Right lung (tissue), 10 donors: Measurements from ENCODE around the gene NOD1. TPM values are rescaled to one million over a fixed set of nuclear protein-coding genes. Genes with fewer than 3 reads are reported as not detected.
"Not testable (repeated sequence)": the region's sequence is repeated elsewhere in the genome, so short reads cannot be mapped to it uniquely, and the experiment has no call there.

Source experiments
- DNase-seq, 2 donors: peaks; one replicate each; pipeline ENCODE4 v3.0.0-alpha.2; 2013
- long read RNA-seq, 8 donors: transcript quantifications; one replicate each; lab custom pipeline, GENCODE V29; 2026
- polyA plus RNA-seq, 5 donors: library from polyadenylated mRNA; unstranded; fragments of 120-200 nt; gene quantifications; one replicate each; pipeline versions ENCODE4 v1.2.1 to v1.2.3, GENCODE V29; 2013; ENCODE audit warnings: inconsistent platforms in 1 of 5, low replicate concordance in 1 of 5; ENCODE audit not compliant: insufficient read length in 5 of 5, insufficient read depth in 1 of 5

NOD1 gene
- 10 to 100 TPM; 20.4 to 26.4 (median 23.6) TPM for polyA plus RNA-seq
- long read RNA-seq, donor 1, full-length matches to known transcripts: 4 of 10 reads
- long read RNA-seq, donor 1, partial matches to known transcripts: 6 of 10 reads
- long read RNA-seq, donor 1, other reads (novel, unspliced or antisense): 0 of 10 reads
- long read RNA-seq, donor 2: 0 reads
- long read RNA-seq, donor 3, partial matches to known transcripts: 0 of 3 reads
- long read RNA-seq, donor 3, other reads (novel, unspliced or antisense): 0 of 3 reads
- long read RNA-seq, donor 4, partial matches to known transcripts: 0 of 1 reads
- long read RNA-seq, donor 4, other reads (novel, unspliced or antisense): 0 of 1 reads
- long read RNA-seq, donor 5: 0 reads
- long read RNA-seq, donor 6, partial matches to known transcripts: 0 of 3 reads
- long read RNA-seq, donor 6, other reads (novel, unspliced or antisense): 0 of 3 reads
- long read RNA-seq, donor 7: 0 reads
- long read RNA-seq, donor 8: 0 reads

GRCh38 chr7:30478349-30479201, at the start of gene NOD1:
NOD1 (minus strand) TSS chr7:30478784; CDS start chr7:30456921, 21,863 bp downstream.
- DNase-seq: peak; percentile 74 to 82

GRCh38 chr7:30527297-30527696, 48.7 kb upstream of the NOD1 start:
- not testable (repeated sequence) for DNase-seq

DNA sequence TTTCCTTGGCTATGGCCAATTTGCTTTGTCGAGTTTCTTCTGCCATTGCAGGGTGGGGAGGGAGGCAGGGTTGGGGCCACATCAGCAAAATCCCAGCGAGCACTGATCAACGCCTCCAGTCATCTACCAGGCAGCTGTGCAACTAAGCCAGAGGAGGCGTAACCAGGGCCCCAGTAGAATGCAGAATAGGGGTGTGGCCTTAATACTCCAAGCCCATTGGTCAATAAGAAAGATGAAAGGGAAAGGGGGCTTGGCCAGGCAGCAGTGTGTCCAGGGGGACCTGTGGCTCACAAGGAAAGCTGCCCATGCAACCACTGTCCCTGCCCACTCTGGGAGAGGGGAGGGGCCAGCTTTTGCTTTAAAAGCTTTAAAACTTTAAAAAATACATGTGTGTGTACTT, 47.6 kb upstream of the NOD1 start:
- no peak for DNase-seq

DNA sequence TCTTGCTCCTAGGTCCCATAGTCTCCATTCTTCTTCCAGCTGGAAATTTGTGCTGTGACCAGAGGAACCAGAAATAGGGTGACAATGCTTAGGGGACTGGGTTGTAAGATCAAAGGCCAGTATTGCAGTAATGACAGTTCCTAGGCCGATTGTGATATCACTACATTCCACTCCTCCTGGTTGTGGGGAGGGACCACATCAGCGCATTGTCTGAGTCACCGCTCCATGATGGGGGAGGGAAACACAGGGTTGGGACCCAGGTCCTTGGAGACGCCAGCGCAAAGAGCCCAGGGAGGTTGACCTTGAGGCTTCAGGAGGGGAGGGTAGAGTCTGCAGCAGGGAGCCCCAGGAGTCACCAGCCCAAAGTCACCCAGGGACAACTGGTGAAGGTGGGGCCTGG, 46.8 kb upstream of the NOD1 start:
- DNase-seq: no peak

- no peak for DNase-seq
These were observed 46.0 kb upstream of the NOD1 start for GRCh38 chr7:30524545-30524944.

DNA sequence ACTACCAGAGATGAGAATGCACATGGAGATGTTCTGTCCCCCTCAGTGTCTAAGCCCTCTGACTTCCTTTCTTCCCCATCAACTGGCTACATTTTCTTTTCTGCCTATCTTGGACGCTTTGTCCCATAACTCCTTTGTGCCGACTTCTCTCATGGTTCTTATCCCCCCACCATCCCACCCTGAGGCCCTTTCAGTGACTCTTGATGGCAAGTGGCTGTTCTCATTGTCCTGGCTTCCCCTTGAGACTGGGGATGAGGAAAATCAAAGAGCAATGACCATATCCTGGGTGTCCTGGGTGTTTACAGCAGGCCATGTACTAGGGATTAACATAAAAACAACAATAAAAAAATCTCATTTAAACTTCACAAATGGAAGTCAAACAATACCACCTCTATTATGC, 44.9 kb upstream of the NOD1 start:
- no peak for DNase-seq

- DNase-seq: no peak
These were observed 43.6 kb upstream of the NOD1 start for GRCh38 chr7:30522159-30522558.

- DNase-seq: no peak
These were observed 42.9 kb upstream of the NOD1 start for GRCh38 chr7:30521532-30521931.

DNA sequence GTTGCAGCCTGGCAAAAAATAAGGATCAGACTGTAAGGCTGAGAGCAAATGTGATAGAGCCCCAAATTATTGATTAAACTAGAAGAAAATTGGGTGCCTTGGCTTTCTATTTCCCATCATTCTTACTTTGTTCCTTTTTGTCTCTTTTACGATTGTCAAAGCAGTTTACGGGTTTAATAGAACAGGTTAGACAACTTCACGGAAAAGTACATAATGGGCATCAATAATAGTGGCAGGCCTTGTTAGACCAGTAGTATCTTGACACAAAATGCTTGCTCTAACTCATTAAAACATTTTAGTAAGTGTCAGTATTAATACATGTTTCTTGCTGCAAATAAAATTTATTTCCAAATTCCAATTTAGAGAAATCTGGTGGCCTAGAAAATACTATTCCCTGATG, 40.5 kb upstream of the NOD1 start:
- no peak for DNase-seq

DNA sequence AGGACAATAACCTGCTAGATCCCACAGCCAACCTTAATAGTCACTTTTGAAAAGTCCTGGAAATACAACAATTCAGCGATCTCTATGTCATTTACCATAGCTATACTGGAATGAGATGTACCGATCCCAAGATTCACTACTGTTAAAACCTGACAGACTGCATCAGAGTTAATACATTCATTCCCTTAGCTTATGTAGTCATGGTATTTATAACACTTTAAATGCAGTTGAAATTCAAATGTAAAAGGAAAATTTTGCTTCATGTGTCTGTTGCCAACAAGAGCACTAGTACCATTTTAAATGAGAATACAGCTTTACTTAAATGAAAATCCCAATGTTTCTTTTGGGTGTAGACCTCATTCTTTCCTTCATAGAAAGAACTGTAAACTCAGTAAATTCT, 37.2 kb upstream of the NOD1 start:
- no peak for DNase-seq

DNA sequence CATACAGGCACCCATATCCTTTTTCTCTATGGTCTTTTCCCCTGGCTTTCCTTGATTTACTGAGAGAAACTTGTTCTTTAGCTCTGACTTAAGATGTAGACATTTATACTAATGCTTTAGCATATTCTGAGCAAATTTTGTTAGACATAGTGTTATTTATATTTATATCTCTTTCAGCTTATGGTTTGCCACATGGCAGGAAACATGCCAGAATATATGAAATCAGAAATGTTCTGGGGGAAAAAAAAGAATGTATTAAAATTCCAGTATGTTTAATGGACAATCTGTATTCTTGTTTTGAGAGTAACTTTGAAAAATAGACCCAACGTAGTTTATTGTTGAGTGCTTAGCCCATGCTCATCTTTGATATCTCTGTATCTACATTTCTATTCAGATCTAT, 36.2 kb upstream of the NOD1 start:
- DNase-seq: no peak

DNA sequence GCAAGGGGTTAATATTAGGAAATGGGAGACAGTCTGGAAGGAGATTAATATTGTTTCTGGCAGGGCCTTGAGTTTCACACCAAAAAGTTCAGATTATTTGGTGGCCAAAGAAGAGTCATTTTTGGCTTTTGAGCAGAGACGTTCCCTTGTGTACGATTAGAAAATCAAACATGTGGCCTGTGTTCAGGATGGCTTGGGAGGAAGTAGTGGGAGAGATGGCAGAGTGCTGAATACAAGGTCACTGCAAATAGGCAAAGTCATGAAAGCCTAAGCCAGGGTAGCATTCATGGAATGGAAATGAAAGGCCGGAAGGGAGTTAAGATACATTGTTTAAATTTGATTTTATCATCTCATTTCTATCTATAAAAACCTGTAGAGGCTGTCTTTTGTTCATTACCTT, 35.6 kb upstream of the NOD1 start:
- no peak for DNase-seq

DNA sequence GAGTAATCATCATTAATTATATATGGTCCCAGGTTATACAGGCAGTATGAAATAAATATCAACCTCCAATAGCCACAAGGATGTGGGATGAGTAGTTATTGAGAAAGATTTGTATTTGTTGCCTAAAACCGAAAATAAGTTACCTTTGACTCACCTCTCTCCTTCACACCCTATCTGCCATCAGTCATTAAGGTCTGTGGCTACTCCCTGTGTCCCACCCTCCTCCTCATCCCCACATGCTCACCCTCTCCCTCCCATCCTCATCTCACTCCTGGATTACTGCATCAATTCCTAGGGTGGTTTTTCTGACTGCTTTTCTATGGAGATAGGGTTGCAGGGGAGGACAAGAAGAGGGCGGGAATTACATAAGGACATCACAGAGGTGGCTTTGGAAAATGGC, 35.2 kb upstream of the NOD1 start:
- DNase-seq: no peak

GRCh38 chr7:30511973-30512662, 33.5 kb upstream of the NOD1 start:
- no peak for DNase-seq

DNA sequence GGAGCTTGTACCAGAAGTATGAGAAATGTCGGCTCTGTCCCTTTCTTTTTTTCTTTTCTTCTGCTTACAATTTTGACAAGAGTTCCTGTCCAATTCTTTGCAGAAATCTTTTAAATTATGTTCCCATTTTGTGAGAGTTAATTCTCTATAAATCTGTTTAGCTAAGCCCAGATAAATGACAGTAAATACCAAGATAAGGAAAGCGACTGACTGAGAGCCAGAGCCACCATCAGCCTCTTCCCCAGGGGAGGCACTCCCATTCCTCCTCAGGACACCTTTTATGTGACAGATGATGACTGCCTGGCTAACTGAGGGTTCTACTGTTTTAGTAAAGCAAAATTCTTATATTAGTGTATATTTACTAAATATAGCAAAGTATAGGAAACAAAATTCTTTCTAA, 32.9 kb upstream of the NOD1 start:
- DNase-seq: no peak

- DNase-seq: no peak
These were observed 31.8 kb upstream of the NOD1 start for GRCh38 chr7:30510124-30511075.

- not testable (repeated sequence) for DNase-seq
These were observed 30.7 kb upstream of the NOD1 start for GRCh38 chr7:30509171-30509857.

- DNase-seq: not testable (repeated sequence)
These were observed 28.8 kb upstream of the NOD1 start for GRCh38 chr7:30507346-30507900.

GRCh38 chr7:30505174-30505697, 26.7 kb upstream of the NOD1 start:
- no peak for DNase-seq
